PC-9 (cell line): ENCODE data around the gene KCNIP2. TPM values are rescaled to one million over a fixed set of nuclear protein-coding genes. Genes with fewer than 3 reads are reported as not detected.

Experiments
- total RNA-seq: library from RNA; stranded (reverse); gene quantifications from 2 replicates; pipeline ENCODE4 v1.2.3, GENCODE V29; 2021

The KCNIP2 gene
- total RNA-seq, 1 experiment from 2014 or later = 4.0 TPM

Other genes with a start within 250 kb of the KCNIP2 start
- 34.9 and 38.2 TPM in 2 replicates for gene FBXW4, start 148.6 kb downstream of the KCNIP2 start, total RNA-seq
- gene FGF8, start 67.7 kb downstream of the KCNIP2 start, total RNA-seq = not detected in 2 replicates
- 36.1 and 43.6 TPM in 2 replicates for gene NPM3, start 60.4 kb downstream of the KCNIP2 start, total RNA-seq
- gene OGA, start 25.4 kb downstream of the KCNIP2 start, total RNA-seq = 79.8 and 82.0 TPM in 2 replicates
- 12.0 and 12.8 TPM in 2 replicates for gene ARMH3, start 212.4 kb upstream of the KCNIP2 start, total RNA-seq
- gene HPS6, start 221.5 kb upstream of the KCNIP2 start, total RNA-seq = 12.5 and 16.9 TPM in 2 replicates